K562 (cell line): ENCODE results near the gene PRXL2B. TPM values are rescaled to one million over a fixed set of nuclear protein-coding genes. Genes with fewer than 3 reads are reported as not detected.

ENCODE experiments used
- CREB3L1 ChIP-seq: fragments of 450-650 bp; IDR thresholded peaks from 2 replicates; pipeline ENCODE4 v1.6.1; 2014; ENCODE audit warnings: low read depth, mild to moderate bottlenecking, moderate library complexity, borderline replicate concordance
- CTCF ChIP-seq, 3 experiments: IDR thresholded peaks in 2 of 3; conservative IDR thresholded peaks in 1 of 3; 2 replicates each; pipeline ENCODE4 v1.5.1; 2011 to 2012; ENCODE audit warnings: low read length in 3 of 3, mild to moderate bottlenecking in 3 of 3, control low read depth in 2 of 3, improper control_type of control experiment in 1 of 3, inconsistent platforms in 1 of 3, low read depth in 1 of 3, mixed read lengths in 1 of 3, moderate library complexity in 1 of 3; ENCODE audit not compliant: insufficient read depth in 2 of 3
- EGR1 ChIP-seq: fragments of 450-650 bp; conservative IDR thresholded peaks from 2 replicates; pipeline ENCODE4 v1.6.1; 2017; ENCODE audit warnings: mild to moderate bottlenecking
- NKRF ChIP-seq: fragments of 450-650 bp; IDR thresholded peaks from 2 replicates; pipeline ENCODE4 v1.6.1; 2016; ENCODE audit warnings: borderline replicate concordance
- PBX2 ChIP-seq, 2 experiments: IDR thresholded peaks in 1 of 2; conservative IDR thresholded peaks in 1 of 2; 2 replicates each; pipeline ENCODE4 v1.6.1; 2016; ENCODE audit warnings: low read depth in 2 of 2, mild to moderate bottlenecking in 1 of 2, missing compliant biosample characterization in 1 of 2, missing genetic modification characterization in 1 of 2, moderate library complexity in 1 of 2
- POLR2G ChIP-seq: fragments of 200-400 bp; formaldehyde crosslinking; IDR thresholded peaks from 2 replicates; pipeline ENCODE4 v1.6.1; 2017; ENCODE audit warnings: low read depth, mild to moderate bottlenecking, antibody characterized with exemption, low read length, moderate library complexity
- SUPT5H ChIP-seq: fragments of 450-650 bp; IDR thresholded peaks from 2 replicates; pipeline ENCODE4 v1.6.1; 2016
- ZBTB2 ChIP-seq: fragments of 450-650 bp; IDR thresholded peaks from 2 replicates; pipeline ENCODE4 v1.6.1; 2016; ENCODE audit warnings: antibody characterized with exemption
- ZNF347 ChIP-seq: fragments of 450-650 bp; formaldehyde crosslinking; IDR thresholded peaks from 2 replicates; pipeline ENCODE4 v1.4.0; 2020; ENCODE audit warnings: low read depth, mild to moderate bottlenecking, moderate library complexity
- polyA plus RNA-seq, 8 experiments: library from polyadenylated mRNA; depleted of rRNA in 4 of 8; stranded (reverse) in 5 of 8; unstranded in 3 of 8; fragments of >200 nt; fragmentation: Nextera tagmentation in 2 of 8; fragmentation: Illumina TruSeq in 1 of 8; extraction: Ambion mirVana in 2 of 8; extraction: Trizol in 1 of 8; gene quantifications; 2 replicates each; pipeline versions ENCODE4 v1.2.1 to v1.2.3, GENCODE V29; 2011 to 2014; ENCODE audit warnings: inconsistent platforms in 1 of 8, missing spikeins in 1 of 8
- total RNA-seq, 7 experiments: library from RNA; depleted of rRNA in 6 of 7; stranded (reverse); fragments of >200 nt in 6 of 7; fragmentation: Illumina TruSeq in 2 of 7; extraction: Trizol in 2 of 7; gene quantifications; 2 replicates each; pipeline versions ENCODE4 v1.2.1 to v1.2.3, GENCODE V29; 2011 to 2021; ENCODE audit warnings: low replicate concordance in 1 of 7

The PRXL2B gene
- total and polyA plus RNA-seq, 9 of the 15 experiments (the other 6 are each of a cell fraction or from before 2014, with no cell fraction given) = 0.99 to 25.3 (median 11.8) TPM

- 0 out of 6 replicates have a peak, but pooled peaks of 1 of the 3 experiments have one; percentile 10 for TF ChIP-seq CTCF (IDR thresholded peaks at IDR 0.05 in 2 of 3, conservative IDR thresholded peaks at IDR 0.05 in 1 of 3; ENCODE audit: insufficient read depth in 2 of 3, low read depth in 1 of 3, low read length in 3 of 3)
- no peak for TF ChIP-seq PBX2 (CRISPR knock-in tag; IDR thresholded peaks at IDR 0.05; ENCODE audit: low read depth)
- TF ChIP-seq PBX2 (tag; conservative IDR thresholded peaks at IDR 0.05; ENCODE audit: low read depth) = peak; percentile 81
- peak; percentile 40; the same call in 1 of the 2 replicates for TF ChIP-seq NKRF
- TF ChIP-seq POLR2G = peak; percentile 75
- peak; percentile 91 for TF ChIP-seq CREB3L1
- TF ChIP-seq ZBTB2 = peak; percentile 64; the same call in 1 of the 2 replicates
- peak; percentile 46; the same call in 1 of the 2 replicates for TF ChIP-seq SUPT5H
- no peak for TF ChIP-seq ZNF347 (CRISPR knock-in tag)
- TF ChIP-seq EGR1 = peak; percentile 26; the same call in 1 of the 2 replicates
Measured at GRCh38 chr1:2541619-2542245, 44.8 kb upstream of the PRXL2B start (continued).
